B cell (primary cell): Measurements from ENCODE around the gene SLC35B2. TPM values are rescaled to one million over a fixed set of nuclear protein-coding genes. Genes with fewer than 3 reads are reported as not detected.

ENCODE experiments used
- ATAC-seq: fragments of 200-7000 bp; cut with Tn5 transposase; one replicate; pipeline ENCODE4 v1.10.0; 2021; ENCODE audit warnings: low read depth, mild to moderate bottlenecking, moderate number of reproducible peaks, moderate library complexity
- CTCF ChIA-PET: fragments of 350-600 bp; sonication (Branson Sonifier 250); formaldehyde crosslinking; loops from one replicate; lab custom pipeline; 2021; ENCODE audit warnings: antibody characterized with exemption, inconsistent platforms; lab: Charles Lee
- POLR2A ChIA-PET: fragments of 350-600 bp; sonication (Branson Sonifier 250); formaldehyde crosslinking; loops from one replicate; lab custom pipeline; 2021; ENCODE audit warnings: antibody characterized with exemption; lab: Charles Lee
- DNase-seq: peaks from one replicate; pipeline ENCODE4 v3.0.0; 2013
- H2AFZ ChIP-seq: 2 replicates; pipeline ENCODE4 v1.6.1; 2012; ENCODE audit warnings: mild to moderate bottlenecking, low read depth, low read length; ENCODE audit not compliant: insufficient read depth, poor library complexity, severe bottlenecking
- H3K27ac ChIP-seq, 2 donors: 1 replicate in 1 of 2; 2 replicates in 1 of 2; pipeline ENCODE4 v1.5.1; 2012 to 2013; ENCODE audit warnings: low read length in 2 of 2, mild to moderate bottlenecking in 2 of 2, moderate library complexity in 1 of 2
- H3K27me3 ChIP-seq, 4 experiments: fragments of 200-600 bp in 1 of 4; sonication (generic) in 1 of 4; replicated peaks in 1 of 4; 1 replicate in 2 of 4; 2 replicates in 2 of 4; pipeline versions ENCODE4 v1.6.1 to v1.7.0; 2013 to 2016; ENCODE audit warnings: low read length in 3 of 4, mild to moderate bottlenecking in 2 of 4, mixed read lengths in 1 of 4, moderate library complexity in 1 of 4; ENCODE audit not compliant: insufficient read depth in 4 of 4, control insufficient read depth in 3 of 4; ENCODE audit errors: control extremely low read depth in 1 of 4
- H3K36me3 ChIP-seq, 2 experiments: replicated peaks in 1 of 2; 1 replicate in 1 of 2; 2 replicates in 1 of 2; pipeline versions ENCODE4 v1.6.1 to v1.7.1; 2013; ENCODE audit warnings: low read length in 1 of 2; ENCODE audit not compliant: insufficient read depth in 2 of 2, control insufficient read depth in 1 of 2; ENCODE audit errors: control extremely low read depth in 1 of 2, extremely low read depth in 1 of 2
- H3K4me1 ChIP-seq, 2 donors: fragments of 200-600 bp in 1 of 2; sonication (generic) in 1 of 2; 1 replicate in 1 of 2; 2 replicates in 1 of 2; pipeline versions ENCODE4 v1.5.1 to v1.6.1; 2013 to 2017; ENCODE audit warnings: low read length in 2 of 2; ENCODE audit not compliant: control insufficient read depth in 2 of 2, insufficient read depth in 2 of 2
- H3K4me2 ChIP-seq: replicated peaks from 2 replicates; pipeline ENCODE3; 2012; ENCODE audit warnings: mild to moderate bottlenecking, low read depth, low read length; ENCODE audit not compliant: poor library complexity, severe bottlenecking
- H3K4me3 ChIP-seq, 5 experiments: fragments of 200-600 bp in 1 of 5; sonication (generic) in 1 of 5; 1 replicate in 3 of 5; 2 replicates in 2 of 5; pipeline versions ENCODE4 v1.5.1 to v1.7.0; 2011 to 2016; ENCODE audit warnings: low read length in 4 of 5, mild to moderate bottlenecking in 4 of 5, low read depth in 2 of 5, control low read depth in 1 of 5, moderate library complexity in 1 of 5; ENCODE audit not compliant: insufficient read depth in 1 of 5; ENCODE audit errors: control extremely low read depth in 1 of 5, extremely low read depth in 1 of 5
- H3K79me2 ChIP-seq: fragments of 200-600 bp; sonication (generic); one replicate; pipeline ENCODE4 v1.6.0; 2016; ENCODE audit warnings: low read length; ENCODE audit not compliant: control insufficient read depth, insufficient read depth
- H3K9ac ChIP-seq: fragments of 200-600 bp; sonication (generic); 2 replicates; pipeline ENCODE4 v1.6.1; 2017; ENCODE audit warnings: mild to moderate bottlenecking, low read length, moderate library complexity
- H3K9me3 ChIP-seq, 3 donors: one replicate each; pipeline versions ENCODE4 v1.6.1 to v1.7.1; 2013; ENCODE audit warnings: low read length in 2 of 3; ENCODE audit not compliant: control insufficient read depth in 2 of 3, insufficient read depth in 1 of 3; ENCODE audit errors: control extremely low read depth in 1 of 3
- H4K20me1 ChIP-seq: 2 replicates; pipeline ENCODE4 v1.6.0; 2012; ENCODE audit warnings: mild to moderate bottlenecking, low read length; ENCODE audit not compliant: insufficient read depth, control insufficient read depth, poor library complexity, severe bottlenecking
- H3K27ac Mint-ChIP-seq: one replicate; pipeline ENCODE4 v1.8.0; 2021; ENCODE audit warnings: mixed read lengths
- H3K27me3 Mint-ChIP-seq: one replicate; pipeline ENCODE4 v1.8.0; 2021; ENCODE audit warnings: mixed read lengths
- H3K4me1 Mint-ChIP-seq: one replicate; pipeline ENCODE4 v1.8.0; 2021; ENCODE audit warnings: mixed read lengths
- H3K4me3 Mint-ChIP-seq: one replicate; pipeline ENCODE4 v1.8.0; 2021; ENCODE audit warnings: mixed read lengths
- H3K9me3 Mint-ChIP-seq: one replicate; pipeline ENCODE4 v1.8.0; 2022; ENCODE audit warnings: mixed read lengths; ENCODE audit not compliant: insufficient read depth
- CTCF ChIP-seq: fragments of 200-600 bp; IDR thresholded peaks from one replicate; pipeline ENCODE4 v1.8.0; 2022; ENCODE audit warnings: antibody characterized with exemption, mild to moderate bottlenecking
- EZH2 ChIP-seq: IDR thresholded peaks from 2 replicates; pipeline ENCODE4 v1.6.1; 2012; ENCODE audit warnings: borderline replicate concordance, low read depth, mild to moderate bottlenecking, moderate library complexity, low read length; ENCODE audit not compliant: insufficient read depth, poor library complexity, severe bottlenecking
- WGBS: methylation state at CpG from one replicate; pipeline ENCODE4 v1.1.5; 2013; ENCODE audit warnings: missing lambda C conversion rate; ENCODE audit not compliant: insufficient coverage; 5-methylcytosine and 5-hydroxymethylcytosine counted together
- intact Hi-C: fragments of 100-400 bp; cut with micrococcal nuclease; formaldehyde crosslinking; loops from one replicate; pipeline ENCODE4 v1.10.0; 2022
- polyA plus RNA-seq: library from polyadenylated mRNA; depleted of rRNA; stranded (reverse); fragments of >200 nt; gene quantifications from 2 replicates; pipeline ENCODE4 v1.2.3, GENCODE V29; 2012
- total RNA-seq, 2 donors: library from RNA; stranded (reverse); fragments of 120-200 nt in 1 of 2; gene quantifications; 1 replicate in 1 of 2; 2 replicates in 1 of 2; pipeline versions ENCODE4 v1.2.3 to v1.2.4, GENCODE V29; 2013 to 2022

The SLC35B2 gene
- total and polyA plus RNA-seq, 2 donors (not counting 1 experiment from before 2014, with no cell fraction given): 30.0 to 35.2 TPM

- Histone ChIP-seq H3K36me3 (no peaks in the 10 kb centered on the region), H3K27ac (no peak overlapping the region), H3K4me1 (peaks cover 23 to 28% of the 10 kb centered on the region in 2 donors), H4K20me1 (peaks cover 3% of the 10 kb centered on the region), H3K9ac (no peak overlapping the region), H3K79me2 (peaks cover 6% of the 10 kb centered on the region), H3K4me3 (no peak overlapping the region), H2AFZ (no peak overlapping the region), H3K4me2 (peak overlapping the region; percentile 79), H3K27me3 (peaks cover 0 to 46% (median 26%) of the 10 kb centered on the region in 4 experiments), H3K9me3 (no peaks in the 10 kb centered on the region)
- Mint-ChIP-seq H3K4me1 (peaks cover 35% of the 10 kb centered on the region), H3K4me3 (peak overlapping the region; percentile 74), H3K27me3 (peaks cover 36% of the 10 kb centered on the region), H3K9me3 (no peaks in the 10 kb centered on the region), H3K27ac (peak overlapping the region; percentile 24)
- POLR2A ChIA-PET: interaction anchor here (0.9 to 1.6 kb wide), 2 partner anchors 22 to 32 kb away, joined by 3 to 5 read pairs; partner anchors contain the start of gene HSP90AB1
- ATAC-seq: no peak
- no CpG with 5 or more reads among the region's 1 CpG for WGBS
- CTCF ChIA-PET: interaction anchor here (0.7 to 5.5 kb wide), 10 partner anchors 13 to 175 kb away, joined by 3 to 107 read pairs (median 8); partner anchors contain the start of gene HSP90AB1
- peak; percentile 35 for DNase-seq
- TF ChIP-seq CTCF (no peak), EZH2 (no peak)
- intact Hi-C loops: loop anchor here (2.0 to 5.0 kb wide), 2 partner anchors 118 to 1045 kb away; partner anchors contain the start of gene CDC5L
Observed at GRCh38 chr6:44269178-44269920, 12.0 kb upstream of the SLC35B2 start.
